Activated T-cell treated with anti-CD3 and anti-CD28 coated beads for 1 hour (primary cell): ENCODE data around the gene STT3B.

Experiments
- DNase-seq: peaks from one replicate; pipeline ENCODE4 v3.0.0-alpha.2; 2020; ENCODE audit warnings: low read depth

The STT3B gene

DNA sequence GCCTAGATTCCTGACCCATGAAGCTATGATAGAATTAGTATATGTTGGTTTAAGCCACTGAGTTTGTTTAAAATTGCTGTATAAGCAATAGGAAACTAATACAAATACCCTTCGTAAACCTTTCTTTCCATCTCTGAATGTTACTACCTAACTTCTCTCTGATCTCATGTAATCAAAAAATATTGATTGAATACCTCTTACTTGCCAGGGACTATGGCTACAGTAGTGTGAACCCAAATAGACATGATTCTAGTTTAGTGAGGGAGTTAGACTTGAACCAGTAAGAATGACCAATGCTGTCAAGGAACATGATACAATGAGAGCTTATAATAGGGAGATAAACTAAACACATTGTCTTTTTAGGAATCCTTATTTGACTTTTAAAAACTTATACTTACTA is 19.4 kb downstream of the STT3B start:
- no peak for DNase-seq

DNA sequence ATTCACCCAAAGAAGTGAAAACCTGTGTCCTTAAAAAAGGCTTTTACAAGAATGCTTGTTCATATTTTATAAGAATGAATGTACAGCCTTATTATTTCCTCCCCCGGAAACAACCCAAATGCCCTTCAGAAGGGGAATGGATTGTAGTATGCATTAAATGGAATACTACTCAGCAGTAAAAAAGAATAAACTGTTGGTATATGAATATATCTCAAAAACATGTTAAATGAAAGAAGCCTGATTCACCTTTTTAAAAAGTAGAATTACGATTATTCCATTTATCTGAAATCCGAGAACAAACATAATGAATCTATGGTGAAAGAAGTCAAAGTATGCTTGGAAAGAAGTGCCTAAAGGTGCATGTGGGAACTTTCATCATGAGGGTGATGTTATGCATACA is 20.5 kb downstream of the STT3B start:
- DNase-seq = no peak

DNA sequence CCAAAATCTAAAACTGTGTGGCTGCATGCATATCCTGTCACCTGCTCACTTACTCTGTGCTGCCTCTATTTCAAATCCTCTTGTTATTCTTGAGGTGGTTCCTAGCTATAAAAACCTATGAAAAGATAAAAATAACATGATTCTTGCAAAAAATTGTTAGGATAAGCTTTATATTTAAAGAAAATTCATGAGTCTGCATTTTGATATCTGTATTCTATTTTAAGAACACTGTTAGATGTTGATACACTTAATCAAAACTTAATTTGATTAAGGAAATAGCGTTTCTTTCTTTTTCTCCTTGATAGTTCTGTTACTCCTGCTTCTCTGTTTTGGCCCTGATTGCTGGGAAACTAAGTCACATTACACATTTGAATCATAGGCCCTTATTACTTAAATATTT is 22.5 kb downstream of the STT3B start:
- no peak for DNase-seq

DNA sequence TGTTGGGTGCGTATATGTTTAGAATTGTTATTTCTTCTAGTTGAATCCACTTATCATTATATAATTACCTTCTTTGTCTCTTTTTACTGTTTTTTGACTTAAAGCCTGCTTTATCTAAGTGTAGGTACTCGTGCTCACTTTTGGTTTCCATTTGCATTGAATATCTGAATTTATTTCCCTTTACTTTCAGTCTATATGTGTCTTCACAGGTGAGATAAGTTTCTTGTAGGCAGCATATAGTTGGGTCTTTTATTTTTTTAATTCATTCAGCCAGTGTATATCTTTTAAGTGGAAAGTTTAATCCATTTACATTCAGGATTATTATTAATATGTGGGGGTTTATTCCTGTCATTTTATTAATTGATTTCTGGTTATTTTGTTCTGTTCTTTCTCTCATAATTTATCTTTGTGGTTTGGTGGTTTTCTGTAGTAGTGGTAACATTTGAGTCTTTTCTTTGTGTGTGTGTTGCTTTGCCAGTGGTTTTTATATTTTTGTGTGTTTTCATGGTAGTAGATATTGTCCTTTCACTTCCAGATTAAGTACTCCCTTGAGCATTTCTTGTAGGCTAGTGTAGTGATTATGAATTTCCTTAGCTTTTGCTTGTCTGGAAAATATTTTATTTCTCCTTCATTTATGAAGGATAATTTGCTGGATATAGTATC is 27.3 kb downstream of the STT3B start:
- no peak for DNase-seq

DNA sequence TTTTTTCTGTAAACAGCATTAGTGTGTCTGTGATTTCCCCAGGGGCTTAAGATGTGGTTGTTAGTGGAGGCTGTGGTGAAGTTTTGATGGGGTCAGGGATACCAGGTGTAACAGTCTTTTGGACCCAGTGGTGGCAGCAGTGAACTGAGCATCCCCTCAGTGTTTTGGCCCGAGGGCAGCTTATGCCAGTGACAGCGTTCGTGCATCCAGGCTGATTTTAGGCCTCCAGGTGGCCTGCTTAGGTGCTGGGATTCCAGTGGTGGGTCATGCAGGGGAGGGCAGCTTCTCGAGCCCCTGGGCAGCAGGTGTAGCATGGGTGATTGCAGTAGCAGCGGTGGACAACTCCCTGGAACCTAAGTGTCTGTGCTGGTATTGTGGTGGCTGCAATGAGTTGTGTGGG is 29.2 kb downstream of the STT3B start:
- no peak for DNase-seq

DNA sequence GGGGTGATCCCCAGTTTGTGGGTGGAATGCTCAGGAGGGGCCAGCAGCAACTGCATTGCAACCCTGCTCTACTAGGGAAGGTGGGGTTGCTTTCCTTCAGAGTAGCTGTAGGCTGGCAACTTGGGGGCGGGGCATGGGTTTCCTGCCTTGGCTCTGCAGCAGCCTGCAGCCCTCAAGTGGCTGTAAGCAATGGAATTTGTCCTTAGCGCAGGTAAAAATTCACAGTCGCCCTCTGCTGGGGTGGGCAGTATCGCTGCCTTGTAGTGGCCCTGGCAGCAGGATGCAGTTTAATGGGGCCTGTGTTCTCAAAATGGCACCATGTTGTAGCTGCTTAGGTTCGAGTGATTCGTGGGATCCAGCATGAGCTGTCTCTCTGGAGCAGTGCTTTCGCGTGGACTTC is 29.8 kb downstream of the STT3B start:
- no peak for DNase-seq

DNA sequence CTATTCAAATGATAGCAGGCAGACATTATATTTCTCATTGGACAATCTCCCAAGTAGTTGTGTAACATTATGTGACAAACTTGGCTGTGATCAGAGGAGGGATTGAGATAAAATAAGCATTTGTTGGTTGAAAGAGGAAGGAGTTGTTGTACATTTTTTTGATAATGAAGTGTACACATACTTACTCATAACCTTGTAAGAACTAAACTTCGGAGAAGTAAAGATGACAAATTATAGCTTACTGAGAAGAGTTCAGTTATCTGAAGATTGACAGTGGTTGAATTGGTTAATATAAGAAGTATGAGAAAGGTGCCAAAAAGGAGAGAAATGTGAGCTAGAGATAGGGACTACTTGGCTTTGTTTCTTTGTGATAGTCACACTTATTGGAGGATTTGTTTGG is 32.6 kb downstream of the STT3B start:
- DNase-seq = no peak

DNA sequence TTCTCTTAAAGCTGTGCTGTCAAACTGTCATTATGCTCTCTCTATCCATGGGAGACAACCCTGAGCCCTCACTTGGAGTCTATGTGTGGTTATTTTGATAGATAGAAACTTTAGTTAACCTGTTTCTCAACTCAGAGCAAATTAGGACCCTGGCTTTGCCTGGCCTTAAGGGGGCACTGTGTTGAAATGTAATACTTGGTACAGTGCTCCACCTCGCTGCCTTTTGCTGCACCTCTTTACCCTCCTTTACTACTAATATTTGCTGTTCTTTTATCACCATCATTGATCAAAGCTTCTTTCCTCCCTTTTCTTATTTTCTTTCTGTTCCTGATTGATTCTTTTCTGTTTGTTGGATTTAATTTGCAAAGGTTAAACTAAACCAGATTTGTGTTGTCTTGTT is 34.3 kb downstream of the STT3B start:
- no peak for DNase-seq

DNA sequence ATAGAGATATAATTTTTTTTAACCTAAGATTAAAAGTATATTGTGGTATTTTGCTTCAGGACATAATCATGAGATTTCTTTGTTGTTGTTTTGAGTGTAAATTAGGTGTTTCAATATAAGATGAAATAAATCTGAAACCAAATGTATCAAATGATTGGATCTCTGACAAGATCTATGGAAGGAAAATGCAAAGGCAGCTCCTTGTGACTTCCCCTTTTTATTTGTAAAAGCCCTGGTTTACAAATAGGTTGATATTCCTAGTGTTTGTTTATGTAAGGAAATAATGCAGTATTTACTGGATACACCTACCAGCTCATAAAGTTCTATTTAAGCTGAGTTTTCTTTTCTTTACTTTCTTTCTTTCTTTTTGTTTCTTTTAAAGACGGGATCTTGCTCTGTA is 35.9 kb downstream of the STT3B start:
- no peak for DNase-seq

DNA sequence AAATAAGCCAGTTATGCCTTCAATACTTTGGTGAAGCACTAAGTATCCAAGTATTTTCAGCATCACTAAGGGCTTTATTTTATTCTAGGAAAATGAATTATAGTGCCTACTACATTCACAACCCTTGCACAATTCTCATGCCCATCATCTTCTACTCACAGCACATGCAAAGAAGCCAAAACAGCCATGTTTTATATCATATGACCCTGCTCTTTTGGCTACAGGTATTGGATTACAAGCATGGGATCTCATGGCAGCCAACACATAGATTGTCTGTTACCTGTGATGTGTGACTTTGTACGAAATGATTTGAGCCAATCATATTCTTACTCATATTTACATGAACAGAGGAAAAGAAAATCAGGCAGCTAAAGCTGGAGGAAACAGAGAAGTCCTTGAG is 38.6 kb downstream of the STT3B start:
- DNase-seq = no peak

DNA sequence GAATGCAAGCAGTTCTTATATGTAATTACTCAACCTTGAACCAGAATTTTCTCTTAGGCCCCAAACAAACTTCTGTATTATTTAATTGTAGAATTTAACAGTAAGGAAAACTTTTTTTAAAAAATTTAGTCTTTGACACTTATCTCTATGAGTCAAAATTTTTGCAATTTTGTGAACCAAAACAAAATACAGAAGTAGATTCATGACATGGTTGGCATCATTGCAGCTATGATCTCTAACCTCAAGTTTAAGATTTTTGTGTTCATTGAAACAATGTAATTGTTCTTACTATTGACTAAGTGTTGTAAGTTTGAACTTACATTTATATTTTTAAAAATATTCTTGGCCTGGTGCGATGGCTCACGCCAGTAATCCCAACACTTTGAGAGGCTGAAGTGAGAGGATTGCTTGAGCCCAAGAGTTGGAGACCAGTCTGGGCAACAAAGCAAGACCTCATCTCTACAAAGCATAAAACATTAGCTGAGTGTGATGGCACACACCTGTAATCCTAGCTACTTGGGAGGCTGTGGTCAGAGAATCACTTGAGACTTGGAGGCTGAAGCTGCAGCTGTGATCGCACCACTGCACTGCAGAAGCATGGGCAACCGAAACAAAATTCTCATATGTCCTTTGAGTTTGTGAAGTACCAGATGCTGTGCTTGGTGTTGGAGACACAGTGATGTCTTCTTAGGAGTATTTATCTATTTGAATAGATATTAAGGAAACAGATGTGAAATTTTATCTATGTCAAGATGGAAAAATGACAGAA is 39.7 kb downstream of the STT3B start:
- no peak for DNase-seq

DNA sequence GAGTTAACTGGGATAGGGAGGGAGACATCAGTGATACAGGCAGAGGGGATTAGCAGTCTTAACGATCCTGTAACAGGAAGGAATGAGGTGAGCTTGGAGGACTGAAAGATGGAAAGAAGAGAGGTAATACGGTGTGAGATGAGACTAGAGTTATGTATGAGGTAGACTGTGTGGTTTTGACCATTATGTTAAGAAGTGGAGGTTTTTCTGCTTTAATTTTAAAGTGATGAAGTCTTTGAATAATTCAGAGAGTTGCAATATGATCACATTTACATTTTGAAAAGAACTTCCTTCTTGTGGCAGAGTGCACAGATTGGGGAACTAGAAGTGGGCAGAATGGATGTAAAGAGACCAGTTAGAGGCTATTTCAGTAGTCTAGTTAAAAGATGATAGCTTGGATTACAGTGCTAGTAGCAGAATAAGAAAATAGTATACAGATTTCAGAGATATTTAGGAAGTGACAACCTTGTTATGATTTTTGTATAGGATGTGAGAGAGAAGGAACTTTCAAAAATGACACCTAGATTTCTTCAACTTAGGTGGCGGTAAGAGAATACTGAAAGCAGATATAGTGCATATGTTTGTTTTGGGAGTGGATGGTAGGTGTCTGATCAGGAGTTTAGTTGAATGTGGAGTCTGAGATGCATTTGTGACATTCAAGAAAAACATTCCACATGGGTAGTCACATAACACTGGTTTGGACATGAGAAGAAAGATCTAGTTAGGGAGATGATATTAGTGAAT is 40.5 kb downstream of the STT3B start:
- no peak for DNase-seq

DNA sequence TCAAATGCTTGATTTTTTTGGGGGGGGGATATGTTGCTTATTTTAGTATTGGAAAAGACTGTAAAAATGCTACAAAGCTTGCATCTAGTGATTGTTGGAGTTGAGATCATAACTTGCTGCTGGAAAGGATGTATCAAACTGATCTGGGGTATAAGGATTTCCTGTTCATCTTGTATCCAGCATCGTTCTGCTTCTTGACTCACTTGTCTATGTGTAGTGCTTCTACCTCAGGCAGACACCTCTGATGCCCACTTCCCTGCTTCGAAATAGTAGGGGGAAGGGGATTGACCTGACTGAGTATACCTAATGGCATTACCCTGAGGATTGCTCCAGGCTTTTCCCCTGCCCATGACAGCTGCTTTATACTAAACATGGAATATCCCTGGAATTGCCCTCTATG is 42.7 kb downstream of the STT3B start:
- DNase-seq = no peak

DNA sequence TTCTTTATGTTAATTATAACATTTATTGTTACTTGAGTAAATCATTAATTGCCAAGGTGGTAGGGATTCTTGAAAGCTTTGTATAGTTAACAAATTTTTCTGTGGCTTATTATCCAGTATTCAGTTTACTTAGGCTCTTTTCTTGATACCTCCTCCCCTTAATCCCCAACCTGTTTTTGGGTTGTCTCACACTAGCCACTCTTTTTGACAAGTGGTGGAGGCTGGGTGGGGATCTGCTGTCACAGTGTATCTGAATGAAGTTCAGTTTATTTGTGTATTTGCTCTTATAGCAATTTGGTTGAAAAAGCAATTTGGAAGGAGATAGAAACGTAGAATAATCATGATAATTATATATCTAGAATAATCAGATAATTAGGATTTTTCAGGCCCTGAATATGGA is 43.8 kb downstream of the STT3B start:
- DNase-seq = no peak

DNA sequence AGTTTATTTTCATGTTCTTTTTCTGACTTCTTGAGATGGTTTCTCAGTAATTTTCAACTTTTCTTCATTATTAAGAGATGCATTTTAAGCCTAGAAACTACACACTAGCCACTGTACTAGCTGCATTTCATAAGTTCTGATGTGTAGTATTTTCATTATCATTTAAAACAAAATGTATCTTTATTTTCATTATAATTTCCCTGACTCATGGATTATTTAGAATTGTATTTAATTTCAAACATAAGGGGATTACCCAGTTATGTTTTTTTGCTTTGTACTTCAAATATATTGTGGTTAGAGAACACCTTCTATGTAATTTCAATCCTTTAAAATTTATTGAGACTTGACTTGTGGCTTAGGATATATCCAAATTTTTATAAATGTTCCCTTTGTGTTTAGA is 44.5 kb downstream of the STT3B start:
- no peak for DNase-seq

DNA sequence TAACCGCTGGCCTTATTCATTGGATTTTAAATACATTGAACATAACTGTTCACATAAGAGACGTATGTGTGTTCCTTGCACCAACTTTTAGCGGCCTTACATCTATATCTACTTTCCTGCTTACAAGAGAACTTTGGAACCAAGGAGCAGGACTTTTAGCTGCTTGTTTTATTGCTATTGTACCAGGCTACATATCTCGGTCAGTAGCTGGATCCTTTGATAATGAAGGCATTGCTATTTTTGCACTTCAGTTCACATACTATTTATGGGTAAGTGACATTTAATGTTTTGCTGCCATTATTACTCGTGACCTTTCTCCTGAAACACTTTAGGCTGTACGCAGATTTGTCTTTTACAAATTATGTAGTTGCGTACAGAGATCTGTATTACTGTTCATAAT is 47.1 kb downstream of the STT3B start:
- no peak for DNase-seq

DNA sequence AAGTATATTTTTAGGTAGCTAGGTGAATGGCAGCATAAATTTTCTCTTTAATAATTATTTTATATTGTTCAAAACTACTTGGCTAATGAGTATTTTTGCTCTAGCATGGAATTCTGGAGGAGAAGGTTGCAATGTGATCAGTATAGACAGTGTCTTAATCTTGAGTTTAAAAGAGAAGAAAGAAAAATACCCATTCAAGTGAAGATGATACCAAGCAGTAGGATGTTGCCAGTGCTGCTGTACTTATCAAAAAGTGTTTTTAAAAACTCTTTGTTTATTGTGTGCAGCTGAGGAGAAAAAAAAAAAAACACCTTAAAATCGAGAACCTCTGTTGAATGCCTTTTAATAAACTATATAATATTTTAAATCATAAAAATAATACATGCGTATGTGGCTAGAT is 47.9 kb downstream of the STT3B start:
- no peak for DNase-seq

DNA sequence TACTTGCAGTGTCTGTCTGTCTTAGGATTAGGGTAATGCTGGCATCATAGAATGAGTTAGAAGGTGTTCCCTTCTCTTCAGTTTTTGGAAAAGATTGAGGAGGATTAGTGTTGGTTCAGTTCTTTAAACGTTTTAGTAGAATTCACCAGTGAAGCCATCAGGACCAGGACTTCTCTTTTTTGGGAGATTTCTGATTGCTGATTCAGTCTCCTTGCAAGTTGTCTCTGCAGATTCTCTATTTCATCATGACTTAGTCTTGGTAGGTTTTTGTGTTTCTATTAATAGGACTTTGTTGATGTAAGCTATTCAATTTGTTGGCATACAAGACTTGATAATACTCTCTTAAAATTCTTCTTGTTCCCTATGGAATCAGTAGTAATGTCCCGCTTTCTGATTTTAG is 48.9 kb downstream of the STT3B start:
- no peak for DNase-seq

DNA sequence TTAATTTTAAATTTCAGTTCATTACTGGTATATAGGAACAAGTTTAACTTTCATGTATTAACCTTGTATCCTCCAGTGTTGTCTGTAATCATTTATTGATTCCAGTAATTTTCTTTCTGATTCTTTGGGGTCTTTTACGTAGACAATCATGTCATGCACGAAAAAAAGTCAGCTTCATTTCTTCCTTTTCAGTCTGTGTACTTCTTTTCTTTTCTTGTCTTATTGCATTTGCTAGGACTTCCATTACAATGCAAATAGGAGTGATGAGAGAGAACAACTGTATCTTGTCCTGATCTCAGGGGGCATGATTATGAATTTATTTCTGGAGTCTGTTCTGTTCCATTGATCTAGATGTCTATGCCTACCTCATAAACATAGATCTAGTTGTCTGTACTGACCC is 56.5 kb downstream of the STT3B start:
- no peak for DNase-seq

DNA sequence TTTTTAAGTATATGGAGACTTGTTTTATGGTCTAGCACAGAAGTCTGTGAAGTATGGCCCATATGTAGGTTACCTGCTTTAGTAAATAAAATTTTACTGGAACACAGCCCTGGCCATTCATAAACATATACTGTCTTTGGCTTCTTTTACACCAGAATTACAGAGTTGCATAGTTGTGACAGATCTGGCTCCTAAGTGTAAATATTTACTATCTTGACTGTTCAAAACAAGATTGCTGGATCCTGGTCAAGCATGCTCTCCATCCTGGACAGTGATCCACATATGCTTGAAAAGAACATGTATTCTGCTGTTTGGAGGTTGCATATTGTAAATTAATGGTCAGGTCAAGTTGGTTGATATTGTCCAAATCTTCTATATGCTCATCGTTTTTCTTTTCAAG is 57.9 kb downstream of the STT3B start:
- DNase-seq = no peak

DNA sequence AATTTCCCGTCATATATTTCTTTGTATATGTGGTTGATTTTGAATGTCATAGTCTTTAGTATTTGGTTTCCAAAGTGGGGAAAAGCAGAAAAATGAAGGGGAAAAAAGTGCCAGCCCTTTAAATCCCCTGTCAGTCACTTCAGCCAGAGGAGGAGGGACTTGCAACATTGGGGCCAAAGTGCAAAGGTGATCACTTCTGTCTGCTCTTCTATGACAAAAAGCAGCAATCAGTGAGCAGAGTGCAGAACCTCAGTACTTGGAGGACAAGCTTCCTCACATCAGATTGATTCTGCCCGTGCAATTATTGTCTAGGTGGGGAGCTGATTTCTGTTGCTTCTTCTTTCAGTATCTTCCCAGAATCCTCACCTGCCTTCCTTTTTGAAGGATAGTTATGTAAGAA is 60.0 kb downstream of the STT3B start:
- no peak for DNase-seq

DNA sequence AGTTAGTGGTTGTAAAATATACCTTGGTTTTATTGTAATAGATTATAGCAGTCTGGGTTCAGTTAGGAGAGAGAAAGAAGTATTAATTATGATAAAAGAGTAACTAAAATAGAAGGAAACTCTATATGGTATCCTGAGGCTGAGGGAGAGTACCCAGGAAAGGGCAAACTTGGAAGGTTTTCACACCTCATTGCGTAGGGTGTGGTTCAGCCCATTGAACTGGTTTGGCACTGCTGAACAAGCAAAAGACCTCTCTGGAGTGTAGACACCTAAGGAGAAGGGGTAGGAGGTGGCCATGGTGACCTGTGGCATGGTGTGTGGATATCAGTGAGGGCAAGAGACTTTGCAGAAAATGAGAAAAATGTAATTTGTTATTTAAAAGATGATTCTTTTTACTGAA is 63.5 kb downstream of the STT3B start:
- DNase-seq = no peak

DNA sequence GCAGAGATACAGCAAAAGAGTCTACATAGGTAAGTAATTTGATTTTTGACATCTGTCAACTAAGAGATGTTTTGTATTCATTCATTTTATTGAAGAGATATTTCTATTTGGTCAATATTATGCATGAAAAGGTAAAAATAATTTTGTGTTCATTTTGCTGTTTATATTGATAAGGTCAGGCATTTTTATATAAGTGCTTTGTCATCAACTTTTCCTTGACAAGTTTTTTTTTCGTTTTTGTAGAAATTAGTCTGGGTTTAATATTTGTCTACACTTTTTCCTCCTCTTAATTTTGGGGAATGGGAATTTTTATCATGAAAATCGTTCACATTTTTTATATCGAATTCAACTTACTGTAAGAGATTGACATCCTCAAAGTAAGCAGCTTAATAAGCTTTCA is 67.7 kb downstream of the STT3B start:
- DNase-seq = no peak
